HT-29 (cell line): ENCODE results near the gene USP6. TPM values are rescaled to one million over a fixed set of nuclear protein-coding genes. Genes with fewer than 3 reads are reported as not detected.
"Not testable (repeated sequence)": the region's sequence is repeated elsewhere in the genome, so short reads cannot be mapped to it uniquely, and the experiment has no call there.

Experiments
- DNase-seq: peaks from one replicate; pipeline ENCODE4 v3.0.0-alpha.2; 2015; ENCODE audit warnings: low spot score
- total RNA-seq: library from RNA; depleted of rRNA; stranded (reverse); fragments of >200 nt; shearing (Covaris generic); gene quantifications from 2 replicates; pipeline ENCODE4 v1.2.3, GENCODE V29; 2014; rRNA removed

The USP6 gene
- not detected in 2 replicates for total RNA-seq

GRCh38 chr17:5115673-5116651 lies at the start of gene USP6:
TSS of gene USP6 (plus strand) at chr17:5116032. CDS start at chr17:5130368, 14,336 bp downstream.
- no peak for DNase-seq

GRCh38 chr17:5068236-5068635 lies 47.6 kb upstream of the USP6 start:
- DNase-seq = no peak

GRCh38 chr17:5069724-5070123 lies 46.1 kb upstream of the USP6 start:
- no peak for DNase-seq

GRCh38 chr17:5075472-5075871 lies 40.4 kb upstream of the USP6 start:
- not testable (repeated sequence) for DNase-seq

- DNase-seq = not testable (repeated sequence)
These were observed 38.6 kb upstream of the USP6 start for GRCh38 chr17:5077275-5077674.

- DNase-seq = no peak
These were observed 38.1 kb upstream of the USP6 start for GRCh38 chr17:5077781-5078105.

DNA sequence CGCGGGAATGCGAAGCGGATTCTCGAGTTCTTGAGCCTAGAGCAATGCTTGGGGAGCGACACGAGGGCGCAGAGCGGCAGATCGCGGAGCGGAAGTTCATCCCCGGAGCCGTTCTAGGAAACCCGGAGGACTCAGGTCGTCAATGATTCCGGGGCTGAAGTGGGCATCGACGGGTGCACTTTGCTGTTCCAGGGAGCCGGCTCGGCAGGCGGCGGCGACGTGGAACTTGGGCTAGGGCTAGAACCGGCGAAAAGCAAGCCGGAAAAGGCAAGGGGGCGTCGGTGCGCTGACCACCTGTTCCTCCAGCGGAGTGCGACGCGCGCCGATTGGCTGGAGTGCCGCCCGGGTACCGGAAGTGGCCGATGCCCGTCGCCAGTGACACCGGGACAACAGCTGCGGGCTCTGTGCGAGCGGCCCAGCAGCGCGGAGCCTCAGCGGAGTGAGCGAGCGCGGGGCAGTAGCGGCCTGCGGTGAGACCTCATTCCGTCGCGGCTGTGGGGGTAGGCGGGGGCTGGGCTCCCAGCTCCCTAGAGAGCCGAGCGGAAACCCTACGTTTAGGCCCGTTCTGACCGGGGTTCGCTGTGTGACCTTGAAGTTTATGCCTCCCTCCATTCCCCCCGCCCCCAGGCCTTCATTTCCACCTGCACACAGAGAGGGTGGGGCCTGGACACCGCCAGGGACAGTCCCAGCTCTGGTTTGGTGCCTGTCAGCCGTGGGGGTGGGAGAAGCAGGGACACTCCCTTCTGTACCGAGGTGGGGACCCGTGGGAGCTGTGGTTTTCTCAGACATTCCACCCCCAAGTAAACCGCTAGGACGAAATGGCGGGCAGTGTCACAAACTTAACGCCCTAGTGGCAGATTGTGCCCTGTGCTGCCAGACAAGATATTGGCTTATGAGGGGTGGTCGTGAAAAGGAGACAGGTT lies 37.5 kb upstream of the USP6 start, which contains the start of gene ZFP3:
Gene ZFP3 (plus strand): TSS at position 362 of the 923 bp plus-strand sequence. CDS start 13,038 bp downstream, outside the sequence.
- DNase-seq = no peak

- DNase-seq = no peak
These were observed 35.2 kb upstream of the USP6 start for GRCh38 chr17:5080591-5080990.

DNA sequence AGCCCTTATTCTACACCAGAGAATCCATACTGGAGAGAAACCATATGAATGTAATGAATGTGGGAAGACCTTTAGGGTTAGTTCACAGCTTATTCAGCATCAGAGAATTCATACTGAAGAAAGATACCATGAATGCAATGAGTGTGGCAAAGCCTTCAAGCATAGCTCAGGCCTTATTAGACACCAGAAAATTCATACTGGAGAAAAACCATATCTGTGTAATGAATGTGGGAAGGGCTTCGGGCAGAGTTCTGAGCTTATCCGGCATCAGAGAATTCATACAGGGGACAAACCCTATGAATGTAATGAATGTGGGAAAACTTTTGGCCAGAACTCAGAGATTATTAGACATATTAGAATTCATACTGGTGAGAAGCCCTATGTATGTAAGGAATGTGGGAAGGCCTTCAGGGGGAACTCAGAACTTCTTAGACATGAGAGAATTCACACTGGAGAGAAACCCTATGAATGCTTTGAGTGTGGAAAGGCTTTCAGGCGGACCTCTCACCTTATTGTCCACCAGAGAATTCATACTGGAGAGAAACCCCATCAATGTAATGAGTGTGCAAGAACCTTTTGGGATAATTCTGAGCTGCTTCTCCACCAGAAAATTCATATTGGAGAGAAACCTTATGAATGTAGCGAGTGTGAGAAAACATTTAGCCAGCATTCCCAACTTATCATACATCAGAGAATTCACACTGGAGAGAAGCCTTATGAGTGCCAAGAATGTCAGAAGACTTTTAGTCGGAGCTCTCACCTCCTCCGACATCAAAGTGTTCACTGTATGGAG lies 23.4 kb upstream of the USP6 start:
- DNase-seq = no peak

- DNase-seq = no peak
These were observed 19.1 kb upstream of the USP6 start for GRCh38 chr17:5096731-5097100.

DNA sequence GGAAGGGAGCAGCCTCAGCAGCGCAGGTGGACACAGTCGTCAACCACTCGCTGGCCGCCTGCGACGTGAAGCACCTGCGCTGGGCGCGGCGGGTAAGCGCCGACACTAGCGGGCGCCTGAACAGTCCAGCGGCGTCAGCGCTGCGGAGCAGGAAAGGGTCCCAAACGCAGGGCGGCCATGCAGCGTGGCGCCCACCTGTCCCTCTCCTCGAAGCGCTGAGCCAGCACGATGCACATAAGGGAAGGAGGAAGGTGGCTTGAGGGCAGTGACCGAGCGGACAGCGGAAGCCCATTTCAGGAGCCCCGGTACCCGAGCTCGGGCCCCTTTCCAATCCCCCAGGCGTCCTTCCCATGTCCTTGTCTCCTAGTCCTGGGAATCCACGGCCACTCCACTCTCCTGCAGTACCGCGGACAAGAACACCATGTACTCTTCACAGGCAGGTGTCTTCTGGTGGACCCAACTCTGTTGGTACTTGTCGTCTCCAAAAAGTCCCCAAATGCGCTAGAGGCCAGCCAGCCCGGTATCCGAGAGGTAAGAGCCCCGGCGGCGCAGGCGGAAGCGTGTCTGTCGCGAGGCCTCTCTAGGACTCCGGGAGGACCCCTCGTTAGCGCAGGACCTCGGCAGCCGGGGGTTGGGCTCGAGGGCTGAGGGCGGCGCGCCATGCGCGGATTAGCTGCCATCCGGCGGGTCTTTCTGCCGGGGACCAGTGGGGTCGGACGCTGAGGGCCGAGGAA lies 18.6 kb upstream of the USP6 start:
- no peak for DNase-seq

DNA sequence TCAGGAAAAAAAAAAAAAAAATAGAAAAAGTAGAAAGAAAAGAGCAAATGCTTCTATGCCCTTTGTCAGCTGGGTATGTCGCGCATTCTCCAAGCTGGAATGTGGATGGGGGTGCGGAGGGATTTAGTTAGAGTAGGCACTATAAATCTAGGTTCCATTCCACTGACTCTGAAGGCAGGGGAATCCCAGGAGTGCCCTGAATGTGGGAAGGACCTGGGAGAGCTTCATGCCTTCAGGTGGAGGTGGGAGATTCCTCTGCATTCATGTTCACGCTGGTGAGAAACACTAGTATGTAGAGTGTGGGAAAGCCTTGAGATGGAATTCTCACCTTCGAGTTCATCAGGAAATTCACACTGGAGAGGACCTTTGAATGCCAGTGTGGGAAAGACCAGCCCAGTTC lies 16.6 kb upstream of the USP6 start:
- DNase-seq = no peak

DNA sequence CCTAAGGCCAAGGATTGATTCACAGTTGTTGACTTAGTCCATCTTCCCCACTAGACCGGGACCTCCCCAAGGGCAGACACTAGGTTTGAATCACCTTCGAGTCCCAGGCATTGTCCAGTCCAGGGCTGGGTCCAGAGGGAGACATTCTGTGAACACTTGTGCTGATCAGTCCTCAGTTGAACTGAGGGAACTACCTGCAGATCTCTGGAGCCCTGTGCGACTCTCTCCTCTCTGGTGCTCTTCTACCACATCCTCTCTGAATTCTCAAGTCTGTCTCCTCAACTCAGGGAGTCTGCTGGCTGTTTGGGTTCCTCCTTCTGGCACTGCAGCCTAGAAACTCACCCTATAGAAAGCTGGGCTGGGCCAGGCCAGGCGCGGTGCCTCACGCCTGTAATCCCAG lies 15.0 kb upstream of the USP6 start:
- DNase-seq = no peak

- DNase-seq = no peak
These were observed 5.0 kb upstream of the USP6 start for GRCh38 chr17:5110816-5111215.

DNA sequence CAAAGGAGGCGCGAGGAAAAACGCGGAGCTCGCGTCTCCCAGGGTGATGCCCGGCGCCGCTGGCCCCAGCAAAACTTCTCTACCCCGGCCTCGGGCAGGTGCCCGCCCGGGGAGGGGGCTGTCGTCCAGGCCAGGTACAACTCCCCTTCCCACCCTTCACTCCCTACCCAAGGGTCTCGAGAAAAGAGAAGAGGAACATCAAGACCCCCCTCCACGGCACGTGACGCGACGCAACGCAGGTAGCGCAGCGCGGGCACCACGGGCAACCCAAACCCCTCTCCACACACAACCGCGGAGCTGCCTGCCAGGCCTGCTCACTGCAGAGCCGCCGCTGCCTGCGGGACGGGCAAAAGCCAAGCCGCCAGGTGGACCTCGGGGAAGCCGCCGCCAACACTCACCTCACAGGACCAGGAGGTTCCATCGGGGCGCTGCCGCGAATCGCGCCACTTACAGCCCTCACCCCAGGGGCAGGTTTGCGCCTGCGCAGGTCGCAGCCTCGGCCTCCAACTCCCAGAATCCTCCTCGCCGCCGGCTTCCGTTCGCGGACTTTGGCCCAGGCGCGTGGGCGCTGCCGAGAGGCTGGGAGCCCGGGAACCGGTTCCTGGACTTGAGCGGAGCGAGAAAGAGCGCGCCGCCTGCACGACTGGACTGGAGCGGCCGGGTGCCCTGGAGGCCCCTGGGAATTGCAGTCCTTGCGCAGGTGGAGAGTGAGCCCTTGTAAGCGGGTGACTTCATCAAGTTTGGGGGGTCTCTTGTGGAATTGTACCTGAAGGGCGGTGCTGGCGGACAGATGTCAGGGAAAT lies 4.2 kb upstream of the USP6 start, which contains the start of gene ZNF232:
Gene ZNF232 (minus strand): TSS at position 477 of the 803 bp plus-strand sequence. CDS start 56 bp downstream, at position 421.
- DNase-seq = peak; percentile 94

GRCh38 chr17:5118219-5118618 lies 2.4 kb downstream of the USP6 start:
- DNase-seq = no peak

GRCh38 chr17:5120036-5120435 lies 4.2 kb downstream of the USP6 start:
- no peak for DNase-seq

DNA sequence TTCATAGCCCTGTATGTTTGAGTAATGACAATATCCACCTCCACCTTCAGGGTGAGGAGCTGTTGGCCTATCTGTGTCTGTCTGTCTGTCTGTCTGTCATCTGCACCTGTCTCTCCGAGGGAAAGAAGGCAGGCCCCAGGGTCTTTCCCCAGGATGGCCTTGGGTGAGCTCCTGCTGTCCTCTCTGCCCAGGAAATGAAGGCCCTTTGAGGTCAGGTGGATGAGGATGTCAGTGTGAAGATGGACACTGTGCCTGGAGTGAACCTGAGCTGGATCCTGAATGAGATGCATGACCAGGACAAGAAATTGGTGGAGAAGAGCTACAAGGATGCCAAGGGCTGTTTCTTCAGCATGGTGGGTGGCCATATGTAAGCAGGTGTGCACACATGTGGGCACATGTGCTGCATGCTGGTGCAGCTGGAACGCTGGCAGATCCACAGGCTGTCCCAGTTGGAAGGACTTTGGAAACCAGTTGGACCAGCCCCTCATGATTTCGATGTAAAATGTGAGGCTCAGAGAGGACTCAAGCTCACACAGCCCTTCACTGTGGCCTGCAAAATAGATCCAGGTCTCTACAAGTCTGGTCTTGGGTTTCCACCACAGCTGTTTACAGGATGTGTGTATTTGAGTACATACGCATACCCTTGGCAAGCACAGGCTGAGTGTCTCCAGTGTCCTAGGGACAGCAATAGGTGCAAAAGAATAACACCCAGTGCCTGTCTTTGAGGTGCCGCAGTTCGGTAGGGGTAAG lies 4.8 kb downstream of the USP6 start:
- DNase-seq = not testable (repeated sequence)
